ENCODE results near the gene WNT9A. TPM values are rescaled to one million over a fixed set of nuclear protein-coding genes. Genes with fewer than 3 reads are reported as not detected.
"Not testable (repeated sequence)": the region's sequence is repeated elsewhere in the genome, so short reads cannot be mapped to it uniquely, and the experiment has no call there.

The WNT9A gene
- total RNA-seq, 1 donor: 0.36 TPM

DNA sequence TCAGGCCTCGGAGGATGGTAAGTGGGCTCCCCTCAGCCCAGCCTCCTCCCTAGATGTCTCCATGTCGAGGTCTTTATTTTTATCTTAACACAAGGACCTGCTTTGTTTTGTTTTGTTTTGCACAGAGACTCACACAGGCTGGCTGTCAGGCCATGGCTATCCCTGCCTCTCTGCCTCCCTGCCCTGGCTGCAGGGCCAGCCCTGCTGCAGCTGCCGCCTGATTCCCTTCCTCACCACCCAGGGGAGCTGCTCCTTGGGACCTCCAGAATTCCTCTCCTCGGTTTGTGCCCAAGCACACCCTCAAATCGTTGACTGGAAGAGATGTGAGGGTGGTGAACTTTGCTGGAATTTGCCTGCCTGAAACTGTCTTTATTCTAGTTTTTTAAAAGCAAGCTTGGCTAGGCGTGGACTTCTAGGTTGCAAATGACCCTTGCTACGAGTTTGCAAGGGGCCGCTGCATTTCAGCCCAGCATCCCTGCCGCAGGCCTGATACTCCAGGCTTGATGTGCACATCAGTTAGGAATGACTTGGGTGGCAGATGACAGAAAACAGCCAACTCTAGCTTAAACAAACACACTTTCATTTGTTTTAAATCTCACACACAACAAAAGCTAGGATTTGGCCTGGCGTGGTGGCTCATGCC lies 37.1 kb downstream of the WNT9A start:
- no peaks in the 10 kb centered on the region for H3K4me1 ChIP-seq (ENCODE audit: insufficient read depth, low read length)
- DNase-seq (ENCODE audit: insufficient read length, low spot score, missing footprints): peak; percentile 76
- no peaks in the 10 kb centered on the region for H4K20me1 ChIP-seq (ENCODE audit: insufficient read depth, low read length)
- no peaks in the 10 kb centered on the region for H3K36me3 ChIP-seq (ENCODE audit: insufficient read depth, low read length)
- TF ChIP-seq, protein P1, sequence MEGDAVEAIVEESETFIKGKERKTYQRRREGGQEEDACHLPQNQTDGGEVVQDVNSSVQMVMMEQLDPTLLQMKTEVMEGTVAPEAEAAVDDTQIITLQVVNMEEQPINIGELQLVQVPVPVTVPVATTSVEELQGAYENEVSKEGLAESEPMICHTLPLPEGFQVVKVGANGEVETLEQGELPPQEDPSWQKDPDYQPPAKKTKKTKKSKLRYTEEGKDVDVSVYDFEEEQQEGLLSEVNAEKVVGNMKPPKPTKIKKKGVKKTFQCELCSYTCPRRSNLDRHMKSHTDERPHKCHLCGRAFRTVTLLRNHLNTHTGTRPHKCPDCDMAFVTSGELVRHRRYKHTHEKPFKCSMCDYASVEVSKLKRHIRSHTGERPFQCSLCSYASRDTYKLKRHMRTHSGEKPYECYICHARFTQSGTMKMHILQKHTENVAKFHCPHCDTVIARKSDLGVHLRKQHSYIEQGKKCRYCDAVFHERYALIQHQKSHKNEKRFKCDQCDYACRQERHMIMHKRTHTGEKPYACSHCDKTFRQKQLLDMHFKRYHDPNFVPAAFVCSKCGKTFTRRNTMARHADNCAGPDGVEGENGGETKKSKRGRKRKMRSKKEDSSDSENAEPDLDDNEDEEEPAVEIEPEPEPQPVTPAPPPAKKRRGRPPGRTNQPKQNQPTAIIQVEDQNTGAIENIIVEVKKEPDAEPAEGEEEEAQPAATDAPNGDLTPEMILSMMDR (IDR thresholded peaks at IDR 0.05; ENCODE audit: extremely low read depth, low read depth, low read length): no peak
- no peak overlapping the region for H3K27ac ChIP-seq (ENCODE audit: low read depth, low read length)
- no peaks in the 10 kb centered on the region for H3K79me2 ChIP-seq (ENCODE audit: insufficient read depth, low read length)
- no peak overlapping the region for H3K4me2 ChIP-seq (ENCODE audit: insufficient read depth, low read length)
- no peaks in the 10 kb centered on the region for H3K9me3 ChIP-seq (ENCODE audit: low read depth, low read length)
- no peak overlapping the region for H2AFZ ChIP-seq (ENCODE audit: low read length)
- no peak overlapping the region for H3K4me3 ChIP-seq (ENCODE audit: insufficient read depth, low read length)
- peaks cover 5% of the 10 kb centered on the region for H3K27me3 ChIP-seq (ENCODE audit: insufficient read depth, low read length)

DNA sequence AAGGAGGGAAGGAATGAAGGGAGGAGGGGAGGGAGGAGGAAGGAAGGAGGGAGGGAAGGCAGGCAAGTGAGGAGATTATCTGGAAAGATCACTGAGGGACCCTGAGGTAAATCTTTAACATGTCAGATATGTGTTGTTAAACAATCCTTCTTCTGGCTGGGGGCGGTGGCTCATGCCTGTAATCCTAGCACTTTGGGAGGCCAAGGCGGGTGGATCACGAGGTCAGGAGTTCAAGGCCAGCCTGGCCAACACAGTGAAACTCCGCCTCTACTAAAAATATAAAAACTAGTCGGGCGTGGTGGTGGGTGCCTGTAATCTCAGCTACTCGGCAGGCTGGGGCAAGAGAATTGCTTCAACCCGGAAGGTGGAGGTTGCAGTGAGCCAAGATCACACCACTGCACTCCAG lies 37.8 kb downstream of the WNT9A start:
- not testable (repeated sequence) for H3K36me3 ChIP-seq (ENCODE audit: insufficient read depth, low read length); H3K9me3 ChIP-seq (ENCODE audit: low read depth, low read length); H3K79me2 ChIP-seq (ENCODE audit: insufficient read depth, low read length); H4K20me1 ChIP-seq (ENCODE audit: insufficient read depth, low read length); H3K27me3 ChIP-seq (ENCODE audit: insufficient read depth, low read length); H3K4me2 ChIP-seq (ENCODE audit: insufficient read depth, low read length); H3K4me3 ChIP-seq (ENCODE audit: insufficient read depth, low read length); H3K27ac ChIP-seq (ENCODE audit: low read depth, low read length); H3K4me1 ChIP-seq (ENCODE audit: insufficient read depth, low read length); H2AFZ ChIP-seq (ENCODE audit: low read length)
- peak; percentile 23 for DNase-seq (ENCODE audit: insufficient read length, low spot score, missing footprints)

DNA sequence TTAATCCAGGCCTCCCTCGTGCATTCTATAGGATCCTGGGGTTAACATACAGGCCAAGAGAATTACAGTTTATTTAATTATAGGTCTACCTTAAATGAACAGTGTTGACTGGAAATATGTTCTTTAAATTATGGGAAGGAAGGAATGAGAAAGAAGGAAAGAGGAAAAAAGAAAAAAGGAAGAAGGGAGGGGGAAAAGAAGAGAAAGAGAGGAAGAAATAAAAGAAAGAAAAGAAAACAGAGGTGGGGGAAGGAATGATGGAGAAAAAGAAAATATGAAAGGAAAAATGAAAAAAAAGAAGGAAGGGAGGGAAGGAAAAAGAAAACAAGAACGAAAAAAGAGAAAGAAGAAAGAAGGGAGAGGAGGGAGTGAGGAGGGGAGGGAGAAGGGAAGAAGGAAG lies 38.5 kb downstream of the WNT9A start:
- peak; percentile 1 for DNase-seq (ENCODE audit: insufficient read length, low spot score, missing footprints)

DNA sequence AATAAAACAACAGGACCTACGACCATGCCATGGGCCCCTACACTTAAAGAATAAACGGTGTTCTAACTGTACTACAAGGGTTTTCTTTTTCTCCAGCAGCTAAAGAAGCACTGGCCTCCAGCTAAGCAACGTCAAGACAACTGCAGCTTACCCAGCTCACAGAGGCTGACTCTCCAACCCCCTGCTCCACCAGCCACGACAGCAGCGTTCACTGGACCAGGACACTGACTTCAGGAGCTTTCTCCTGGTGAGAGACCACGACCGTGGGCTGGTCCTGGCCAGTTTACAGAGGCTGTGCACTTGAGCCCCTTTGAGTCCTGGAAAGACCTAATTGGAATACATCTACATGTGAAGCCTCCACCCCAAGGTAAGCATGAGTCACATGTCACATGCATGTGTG lies 39.4 kb downstream of the WNT9A start:
- Histone ChIP-seq H3K79me2 (ENCODE audit: insufficient read depth, low read length) (no peaks in the 10 kb centered on the region), H2AFZ (ENCODE audit: low read length) (no peak overlapping the region), H3K36me3 (ENCODE audit: insufficient read depth, low read length) (no peaks in the 10 kb centered on the region), H3K4me2 (ENCODE audit: insufficient read depth, low read length) (no peak overlapping the region), H3K4me3 (ENCODE audit: insufficient read depth, low read length) (no peak overlapping the region), H3K27me3 (ENCODE audit: insufficient read depth, low read length) (peaks cover 3% of the 10 kb centered on the region), H3K27ac (ENCODE audit: low read depth, low read length) (no peak overlapping the region), H3K9me3 (ENCODE audit: low read depth, low read length) (no peaks in the 10 kb centered on the region), H3K4me1 (ENCODE audit: insufficient read depth, low read length) (no peaks in the 10 kb centered on the region), H4K20me1 (ENCODE audit: insufficient read depth, low read length) (no peaks in the 10 kb centered on the region)
- TF ChIP-seq, protein P1 (IDR thresholded peaks at IDR 0.05; ENCODE audit: extremely low read depth, low read depth, low read length): no peak
- DNase-seq (ENCODE audit: insufficient read length, low spot score, missing footprints): peak; percentile 66

More for the DNA sequence above, 38.5 kb downstream of the WNT9A start:
- peaks cover 5% of the 10 kb centered on the region for H3K27me3 ChIP-seq (ENCODE audit: insufficient read depth, low read length)
- H3K9me3 ChIP-seq (ENCODE audit: low read depth, low read length): no peaks in the 10 kb centered on the region
- H3K4me3 ChIP-seq (ENCODE audit: insufficient read depth, low read length): no peak overlapping the region
- H3K4me1 ChIP-seq (ENCODE audit: insufficient read depth, low read length): no peaks in the 10 kb centered on the region
- no peaks in the 10 kb centered on the region for H3K79me2 ChIP-seq (ENCODE audit: insufficient read depth, low read length)
- no peak overlapping the region for H2AFZ ChIP-seq (ENCODE audit: low read length)
- no peak overlapping the region for H3K4me2 ChIP-seq (ENCODE audit: insufficient read depth, low read length)
- TF ChIP-seq, protein P1 (IDR thresholded peaks at IDR 0.05; ENCODE audit: extremely low read depth, low read depth, low read length): no peak
- no peak overlapping the region for H3K27ac ChIP-seq (ENCODE audit: low read depth, low read length)
- no peaks in the 10 kb centered on the region for H3K36me3 ChIP-seq (ENCODE audit: insufficient read depth, low read length)
- no peaks in the 10 kb centered on the region for H4K20me1 ChIP-seq (ENCODE audit: insufficient read depth, low read length)
